ENCODE measurements around the gene CDC42EP2. TPM values are rescaled to one million over a fixed set of nuclear protein-coding genes. Genes with fewer than 3 reads are reported as not detected.

Gene CDC42EP2
- total RNA-seq, 2 donors from 2014 or later, result 7.7 to 8.7 TPM

- H3K4me3 ChIP-seq, result no peak overlapping the region
- no peak overlapping the region for H3K27ac ChIP-seq
- no peak for DNase-seq (ENCODE audit: low spot score)
- H3K27me3 ChIP-seq (replicated peaks; ENCODE audit: insufficient read depth), result no peaks in the 10 kb centered on the region
- peaks cover 6% of the 10 kb centered on the region for H3K4me1 ChIP-seq (replicated peaks)
- TF ChIP-seq, protein P1, sequence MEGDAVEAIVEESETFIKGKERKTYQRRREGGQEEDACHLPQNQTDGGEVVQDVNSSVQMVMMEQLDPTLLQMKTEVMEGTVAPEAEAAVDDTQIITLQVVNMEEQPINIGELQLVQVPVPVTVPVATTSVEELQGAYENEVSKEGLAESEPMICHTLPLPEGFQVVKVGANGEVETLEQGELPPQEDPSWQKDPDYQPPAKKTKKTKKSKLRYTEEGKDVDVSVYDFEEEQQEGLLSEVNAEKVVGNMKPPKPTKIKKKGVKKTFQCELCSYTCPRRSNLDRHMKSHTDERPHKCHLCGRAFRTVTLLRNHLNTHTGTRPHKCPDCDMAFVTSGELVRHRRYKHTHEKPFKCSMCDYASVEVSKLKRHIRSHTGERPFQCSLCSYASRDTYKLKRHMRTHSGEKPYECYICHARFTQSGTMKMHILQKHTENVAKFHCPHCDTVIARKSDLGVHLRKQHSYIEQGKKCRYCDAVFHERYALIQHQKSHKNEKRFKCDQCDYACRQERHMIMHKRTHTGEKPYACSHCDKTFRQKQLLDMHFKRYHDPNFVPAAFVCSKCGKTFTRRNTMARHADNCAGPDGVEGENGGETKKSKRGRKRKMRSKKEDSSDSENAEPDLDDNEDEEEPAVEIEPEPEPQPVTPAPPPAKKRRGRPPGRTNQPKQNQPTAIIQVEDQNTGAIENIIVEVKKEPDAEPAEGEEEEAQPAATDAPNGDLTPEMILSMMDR (IDR thresholded peaks at IDR 0.05), result no peak
- no peak for TF ChIP-seq POLR2A (IDR thresholded peaks at IDR 0.05)
- no peak for TF ChIP-seq POLR2AphosphoS5 (IDR thresholded peaks at IDR 0.05)
- no peaks in the 10 kb centered on the region for H3K36me3 ChIP-seq
- WGBS, result 88% methylated on average over 6 of the region's 6 CpGs
- H3K9me3 ChIP-seq, result no peaks in the 10 kb centered on the region
- intact Hi-C loops (cut with DNase I), result loop anchor here (10.0 kb wide), 1 partner anchor 52 kb away; no protein-coding TSS in a partner anchor
Measured at GRCh38 chr11:65362966-65363365, 48.3 kb downstream of the CDC42EP2 start.

- intact Hi-C loops (cut with DNase I), result loop anchor here (10.0 kb wide), 1 partner anchor 51 kb away; no protein-coding TSS in a partner anchor
- no peak for DNase-seq (ENCODE audit: low spot score)
Measured at GRCh38 chr11:65363770-65364169, 49.1 kb downstream of the CDC42EP2 start.

DNA sequence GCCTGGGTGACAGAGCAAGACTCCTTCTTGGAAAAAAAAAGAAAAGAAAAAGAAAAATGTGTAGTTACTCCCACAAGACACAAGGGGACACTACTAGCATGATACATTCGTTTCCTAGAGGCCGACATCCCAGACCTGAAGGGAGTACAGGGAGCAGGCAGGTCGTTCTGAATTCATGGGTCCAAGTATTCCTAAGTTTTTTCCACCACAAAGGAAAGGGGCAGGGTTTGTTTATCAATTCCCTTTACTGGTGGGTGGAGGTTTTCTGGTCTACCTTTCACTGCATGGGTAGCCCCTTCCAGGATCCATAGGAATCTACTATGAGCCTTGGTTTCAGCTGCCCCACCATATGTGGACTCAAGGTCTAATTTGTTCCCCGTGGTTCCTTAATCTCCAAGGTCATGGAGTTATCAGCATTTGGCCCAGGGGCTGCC lies 51.7 kb downstream of the CDC42EP2 start:
- Histone ChIP-seq H3K27ac (no peak overlapping the region), H3K9me3 (no peaks in the 10 kb centered on the region), H3K36me3 (no peaks in the 10 kb centered on the region), H3K27me3 (replicated peaks; ENCODE audit: insufficient read depth) (no peaks in the 10 kb centered on the region), H3K4me1 (replicated peaks) (peaks cover 6% of the 10 kb centered on the region), H3K4me3 (no peak overlapping the region)
- intact Hi-C loops (cut with DNase I), result loop anchor here (10.0 kb wide), 1 partner anchor 48 kb away; no protein-coding TSS in a partner anchor
- peak; percentile 54 for DNase-seq (ENCODE audit: low spot score)
- no peak for TF ChIP-seq POLR2A (IDR thresholded peaks at IDR 0.05)
- peak; percentile 74 for TF ChIP-seq POLR2AphosphoS5 (IDR thresholded peaks at IDR 0.05)
- TF ChIP-seq, protein P1 (IDR thresholded peaks at IDR 0.05), result peak; percentile 64 to 94 (median 78)
- 8% methylated on average over 4 of the region's 4 CpGs for WGBS

More at GRCh38 chr11:65363770-65364169, 49.1 kb downstream of the CDC42EP2 start:
- TF ChIP-seq POLR2AphosphoS5 (IDR thresholded peaks at IDR 0.05), result no peak
- no peak for TF ChIP-seq POLR2A (IDR thresholded peaks at IDR 0.05)
- TF ChIP-seq, protein P1 (IDR thresholded peaks at IDR 0.05), result no peak
- H3K4me3 ChIP-seq, result no peak overlapping the region
- H3K27ac ChIP-seq, result no peak overlapping the region
- H3K27me3 ChIP-seq (replicated peaks; ENCODE audit: insufficient read depth), result no peaks in the 10 kb centered on the region
- H3K36me3 ChIP-seq, result no peaks in the 10 kb centered on the region
- WGBS, result 71% methylated on average over 3 of the region's 3 CpGs
- H3K4me1 ChIP-seq (replicated peaks), result peaks cover 6% of the 10 kb centered on the region
- H3K9me3 ChIP-seq, result no peaks in the 10 kb centered on the region

DNA sequence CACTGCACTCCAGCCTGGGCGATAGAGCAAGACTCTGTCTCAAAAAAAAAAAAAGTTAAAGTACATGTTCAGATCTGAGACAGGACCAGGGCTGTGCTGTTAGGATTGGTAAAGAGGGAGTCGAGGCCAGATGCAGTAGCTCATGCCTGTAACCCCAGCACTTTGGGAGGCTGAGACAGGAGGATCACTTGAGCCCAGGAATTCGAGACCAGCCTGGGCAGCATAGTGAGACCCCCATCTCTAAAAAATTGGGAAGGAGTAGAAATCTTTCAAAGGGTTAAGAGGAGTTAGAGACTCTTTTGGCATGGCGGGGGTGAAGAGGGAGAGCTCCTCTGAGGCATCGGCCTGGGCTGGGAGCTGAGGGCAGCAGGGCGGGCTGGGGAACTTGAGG lies 56.0 kb downstream of the CDC42EP2 start:
- intact Hi-C loops (cut with DNase I), result no loop called here
- no peak for DNase-seq (ENCODE audit: low spot score)
- 85% methylated on average over 6 of the region's 6 CpGs for WGBS
- H3K27ac ChIP-seq, result no peak overlapping the region
- TF ChIP-seq, protein P1 (IDR thresholded peaks at IDR 0.05), result no peak
- TF ChIP-seq POLR2AphosphoS5 (IDR thresholded peaks at IDR 0.05), result no peak
- no peak for TF ChIP-seq POLR2A (IDR thresholded peaks at IDR 0.05)
- H3K4me1 ChIP-seq (replicated peaks), result peaks cover 6% of the 10 kb centered on the region
- H3K27me3 ChIP-seq (replicated peaks; ENCODE audit: insufficient read depth), result no peaks in the 10 kb centered on the region
- H3K9me3 ChIP-seq, result no peaks in the 10 kb centered on the region
- H3K36me3 ChIP-seq, result no peaks in the 10 kb centered on the region
- no peak overlapping the region for H3K4me3 ChIP-seq

Other genes with a start within 250 kb of the CDC42EP2 start
- gene CDCA5, start 230.8 kb upstream of the CDC42EP2 start, total RNA-seq, result 10 to 100 TPM in 1 of 2 donors, 1 to 10 TPM in 1; 2.3 to 17.8 TPM
- gene ZFPL1, start 230.6 kb upstream of the CDC42EP2 start, total RNA-seq, result 10 to 100 TPM; 61.6 to 62.6 TPM
- 100 to 1,000 TPM; 323 to 542 TPM for gene VPS51, start 218.7 kb upstream of the CDC42EP2 start, total RNA-seq
- gene TM7SF2, start 203.0 kb upstream of the CDC42EP2 start, total RNA-seq, result 100 to 1,000 TPM in 1 of 2 donors, 10 to 100 TPM in 1; 73.9 to 185 TPM
- gene ZNHIT2, start 197.2 kb upstream of the CDC42EP2 start, total RNA-seq, result 10 to 100 TPM; 32.7 to 37.8 TPM
- 100 to 1,000 TPM; 654 to 691 TPM for gene FAU, start 192.7 kb upstream of the CDC42EP2 start, total RNA-seq
- 100 to 1,000 TPM in 1 of 2 donors, 10 to 100 TPM in 1; 99.9 to 113 TPM for gene MRPL49, start 192.5 kb upstream of the CDC42EP2 start, total RNA-seq
- gene SYVN1, start 180.3 kb upstream of the CDC42EP2 start, total RNA-seq, result 100 to 1,000 TPM in 1 of 2 donors, 10 to 100 TPM in 1; 89.7 to 108 TPM
- not detected for gene SPDYC, start 144.6 kb upstream of the CDC42EP2 start, total RNA-seq
- gene CAPN1, start 132.9 kb upstream of the CDC42EP2 start, total RNA-seq, result 100 to 1,000 TPM; 215 to 374 TPM
- 10 to 100 TPM; 21.6 to 25.9 TPM for gene POLA2, start 52.9 kb upstream of the CDC42EP2 start, total RNA-seq
- 10 to 100 TPM; 39.3 to 74.1 TPM for gene DPF2, start 19.0 kb downstream of the CDC42EP2 start, total RNA-seq
- gene TIGD3, start 39.9 kb downstream of the CDC42EP2 start, total RNA-seq, result 1 to 10 TPM in 1 of 2 donors, under 1 TPM in 1; 0.27 to 4.7 TPM
- 10 to 100 TPM; 11.7 to 13.3 TPM for gene SLC25A45, start 67.8 kb downstream of the CDC42EP2 start, total RNA-seq
- gene FRMD8, start 71.8 kb downstream of the CDC42EP2 start, total RNA-seq, result 100 to 1,000 TPM in 1 of 2 donors, 10 to 100 TPM in 1; 36.1 to 106 TPM
- 1,000 to 10,000 TPM in 1 of 2 donors, 100 to 1,000 TPM in 1; 110 to 1,326 TPM for gene NEAT1, start 107.9 kb downstream of the CDC42EP2 start, total RNA-seq
- 1,000 to 10,000 TPM; 5,964 to 9,097 TPM for gene MALAT1, start 184.2 kb downstream of the CDC42EP2 start, total RNA-seq
- 100 to 1,000 TPM; 125 to 177 TPM for gene SCYL1, start 210.2 kb downstream of the CDC42EP2 start, total RNA-seq
- 100 to 1,000 TPM; 220 to 234 TPM for gene LTBP3, start 243.5 kb downstream of the CDC42EP2 start, total RNA-seq

Measured in prostate gland (tissue), 2 donors.